Endothelial cell of umbilical vein (primary cell): Measurements from ENCODE around the gene ERCC2. TPM values are rescaled to one million over a fixed set of nuclear protein-coding genes. Genes with fewer than 3 reads are reported as not detected.
A peak's percentile ranks its signal among the peaks of the same experiment; 100 is the strongest.

Experiments used
- BruUV-seq: library from RNA; stranded (reverse); fragments of 400-500 nt; replicated peaks from 2 replicates; lab custom pipeline; 2021; lab: Mats Ljungman, UMichigan
- CTCF ChIA-PET: fragments of 300-600, 350-600 bp; sonication (Branson Sonifier 250); formaldehyde crosslinking; loops from one replicate; lab custom pipeline; 2021; ENCODE audit warnings: antibody characterized with exemption, inconsistent platforms; lab: Charles Lee
- POLR2A ChIA-PET: fragments of 300-600, 350-600 bp; sonication (Branson Sonifier 250); formaldehyde crosslinking; loops from one replicate; lab custom pipeline; 2021; ENCODE audit warnings: antibody characterized with exemption, inconsistent platforms; lab: Charles Lee
- DNase-seq: peaks from one replicate; pipeline ENCODE4 v3.0.0-alpha.2; 2011; ENCODE audit warnings: low read depth, low spot score
- FAIRE-seq: peaks from 2 replicates; lab custom pipeline; 2011; peaks lifted over from hg19 to GRCh38; lab: Jason Lieb, UNC
- H2AFZ ChIP-seq: 2 replicates; pipeline ENCODE4 v1.6.0; 2012; ENCODE audit warnings: low read depth, low read length, control low read depth, inconsistent platforms
- H3K27ac ChIP-seq: 2 replicates; pipeline ENCODE4 v1.5.1; 2011; ENCODE audit warnings: low read depth, mild to moderate bottlenecking, control low read depth, low read length, moderate library complexity; ENCODE audit not compliant: insufficient read depth
- H3K27me3 ChIP-seq, 2 experiments: 2 replicates each; pipeline versions ENCODE4 v1.6.0 to v1.6.1; 2011; ENCODE audit warnings: low read length in 2 of 2, mixed read lengths in 1 of 2; ENCODE audit not compliant: control insufficient read depth in 2 of 2, insufficient read depth in 2 of 2
- H3K36me3 ChIP-seq, 2 experiments: 2 replicates in 1 of 2; 3 replicates in 1 of 2; pipeline ENCODE4 v1.5.1; 2011; ENCODE audit warnings: low read length in 2 of 2, mild to moderate bottlenecking in 1 of 2, moderate library complexity in 1 of 2; ENCODE audit not compliant: control insufficient read depth in 2 of 2, insufficient read depth in 2 of 2; ENCODE audit errors: extremely low read depth in 1 of 2
- H3K4me1 ChIP-seq: 3 replicates; pipeline ENCODE4 v1.5.1; 2011; ENCODE audit warnings: mild to moderate bottlenecking, low read length; ENCODE audit not compliant: control insufficient read depth, insufficient read depth; ENCODE audit errors: extremely low read depth
- H3K4me2 ChIP-seq: 2 replicates; pipeline ENCODE4 v1.6.1; 2011; ENCODE audit warnings: low read length, control low read depth, mixed read lengths; ENCODE audit not compliant: insufficient read depth
- H3K4me3 ChIP-seq, 3 experiments: fragments of 200-600 bp in 1 of 3; sonication (generic), shearing (Covaris generic) in 1 of 3; replicated peaks in 1 of 3; 2 replicates each; pipeline ENCODE4 v1.5.1; 2011 to 2016; ENCODE audit warnings: control low read depth in 3 of 3, low read length in 3 of 3, mild to moderate bottlenecking in 2 of 3, inconsistent platforms in 1 of 3, low read depth in 1 of 3, moderate library complexity in 1 of 3; ENCODE audit not compliant: insufficient read depth in 1 of 3
- H3K79me2 ChIP-seq: 2 replicates; pipeline ENCODE4 v1.6.0; 2012; ENCODE audit warnings: low read length, inconsistent platforms; ENCODE audit not compliant: control insufficient read depth, insufficient read depth
- H3K9ac ChIP-seq: replicated peaks from 2 replicates; pipeline ENCODE3; 2011; ENCODE audit warnings: low read length, control low read depth; ENCODE audit not compliant: insufficient read depth; ENCODE audit errors: extremely low read depth
- H3K9me1 ChIP-seq: replicated peaks from 3 replicates; pipeline ENCODE4 v1.6.0; 2011; ENCODE audit warnings: mild to moderate bottlenecking, low read length; ENCODE audit not compliant: control insufficient read depth, insufficient read depth; ENCODE audit errors: extremely low read depth
- H3K9me3 ChIP-seq: replicated peaks from 2 replicates; pipeline ENCODE4 v1.5.1; 2012; ENCODE audit warnings: low read length, inconsistent platforms; ENCODE audit not compliant: control insufficient read depth, insufficient read depth
- H4K20me1 ChIP-seq: replicated peaks from 2 replicates; pipeline ENCODE3; 2011; ENCODE audit warnings: mild to moderate bottlenecking, low read length; ENCODE audit not compliant: control insufficient read depth, insufficient read depth; ENCODE audit errors: extremely low read depth
- CTCF ChIP-seq, 2 donors: IDR thresholded peaks; 1 replicate in 1 of 2; 2 replicates in 1 of 2; pipeline ENCODE4 v1.5.1; 2011; ENCODE audit warnings: low read length in 2 of 2, mild to moderate bottlenecking in 2 of 2, moderate library complexity in 2 of 2, control low read depth in 1 of 2, inconsistent platforms in 1 of 2, low read depth in 1 of 2; ENCODE audit not compliant: insufficient read depth in 1 of 2; ENCODE audit errors: extremely low read depth in 1 of 2
- EZH2 ChIP-seq: IDR thresholded peaks from 2 replicates; pipeline ENCODE4 v1.6.1; 2012; ENCODE audit warnings: borderline replicate concordance, low read depth, mild to moderate bottlenecking, moderate library complexity, low read length, inconsistent platforms; ENCODE audit not compliant: severe bottlenecking
- FOS ChIP-seq: IDR thresholded peaks from 2 replicates; pipeline ENCODE4 v1.6.1; 2011; ENCODE audit warnings: mild to moderate bottlenecking, low read length, moderate library complexity, borderline replicate concordance; ENCODE audit not compliant: insufficient read depth
- GATA2 ChIP-seq: IDR thresholded peaks from 2 replicates; pipeline ENCODE4 v1.7.0; 2011; ENCODE audit warnings: low read depth, mild to moderate bottlenecking, moderate library complexity, mixed read lengths, low read length; ENCODE audit not compliant: insufficient read length, insufficient read depth
- JUN ChIP-seq: IDR thresholded peaks from 2 replicates; pipeline ENCODE4 v1.6.1; 2011; ENCODE audit warnings: borderline replicate concordance, low read depth; ENCODE audit not compliant: insufficient read length, insufficient read depth
- MAX ChIP-seq: IDR thresholded peaks from 2 replicates; pipeline ENCODE4 v1.6.1; 2011; ENCODE audit not compliant: insufficient read depth, insufficient read length
- MYC ChIP-seq: IDR thresholded peaks from one replicate; pipeline ENCODE4 v1.6.1; 2011; ENCODE audit warnings: mild to moderate bottlenecking, low read depth, low read length
- POLR2A ChIP-seq: IDR thresholded peaks from 2 replicates; pipeline ENCODE4 v1.6.1; 2012; ENCODE audit warnings: low read depth, mild to moderate bottlenecking, control low read depth, low read length
- POLR2AphosphoS5 ChIP-seq: IDR thresholded peaks from 2 replicates; pipeline ENCODE4 v1.6.1; 2012; ENCODE audit warnings: low read depth, mild to moderate bottlenecking, control low read depth, low read length, moderate library complexity; ENCODE audit not compliant: insufficient read depth
- dilution Hi-C: fragments of 300-500 bp; cut with MboI; formaldehyde crosslinking; loops from one replicate; pipeline ENCODE4 v1.15.0; 2019; ENCODE audit warnings: low sequenced_read_pairs; ENCODE audit not compliant: extremely low pct_ligation_motif_present
- intact Hi-C: fragments of 100-400 bp; cut with micrococcal nuclease; formaldehyde crosslinking; loops from one replicate; pipeline ENCODE4 v1.10.0; 2022
- polyA plus RNA-seq, 4 experiments: library from polyadenylated mRNA; depleted of rRNA in 3 of 4; stranded (reverse) in 3 of 4; unstranded in 1 of 4; fragments of >200 nt; gene quantifications; 2 replicates each; pipeline versions ENCODE4 v1.2.1 to v1.2.3, GENCODE V29; 2011 to 2012; ENCODE audit warnings: missing spikeins in 1 of 4
- total RNA-seq: library from RNA; stranded (reverse); gene quantifications from 2 replicates; pipeline ENCODE4 v1.2.3, GENCODE V29; 2021

ERCC2 gene
- total and polyA plus RNA-seq, 2 donors (not counting 3 experiments of a cell fraction or from before 2014, with no cell fraction given) = 59.9 to 61.8 TPM

GRCh38 chr19:45407091-45407375 lies 36.7 kb upstream of the ERCC2 start:
- CTCF ChIA-PET = interaction anchor here (1.5 to 2.1 kb wide), 2 partner anchors 33 to 72 kb away, joined by 6 to 10 read pairs; no protein-coding TSS in a partner anchor
- BruUV-seq = no TSS peak

GRCh38 chr19:45406226-45407090 lies 36.1 kb upstream of the ERCC2 start, which contains the start of gene POLR1G:
POLR1G (plus strand) TSS chr19:45406644; CDS start chr19:45406697, 53 bp downstream.
- BruUV-seq = TSS peak; percentile 1
- Histone ChIP-seq H3K4me1 (peaks cover 27% of the 10 kb centered on the region), H3K27ac (peak within 1 kb of the TSS; percentile 88), H3K9ac (peak within 1 kb of the TSS; percentile 82), H4K20me1 (no peaks in the 10 kb centered on the region), H3K36me3 (no peaks in the 10 kb centered on the region), H3K9me1 (no peaks in the 10 kb centered on the region), H3K4me3 (peak within 1 kb of the TSS; percentile 63 to 83 (median 81)), H2AFZ (peak within 1 kb of the TSS; percentile 30), H3K4me2 (peak within 1 kb of the TSS; percentile 56), H3K27me3 (no peaks in the 10 kb centered on the region), H3K9me3 (no peaks in the 10 kb centered on the region), H3K79me2 (peaks cover 57% of the 10 kb centered on the region)
- dilution Hi-C loops = no loop called here
- DNase-seq (peak; percentile 93), FAIRE-seq (no peak)
- intact Hi-C loops = no loop called here
- ChIA-PET CTCF (interaction anchor here (1.0 to 2.1 kb wide), 6 partner anchors 22 to 78 kb away, joined by 3 to 19 read pairs (median 6); no protein-coding TSS in a partner anchor), POLR2A (interaction anchor here (1.0 kb wide), 1 partner anchor 63 kb away, joined by 3 read pairs; no protein-coding TSS in a partner anchor)
- TF ChIP-seq MAX (peak; percentile 93), POLR2A (peak; percentile 42), GATA2 (no peak), CTCF (IDR thresholded peaks at IDR 0.05; ENCODE audit: extremely low read depth in 1 of 2, insufficient read depth in 1 of 2, low read depth in 1 of 2, low read length in 2 of 2) (no peak), FOS (no peak), POLR2AphosphoS5 (peak; percentile 64), JUN (no peak), MYC (peak; percentile 95), EZH2 (no peak)

More at GRCh38 chr19:45407091-45407375, 36.7 kb upstream of the ERCC2 start:
- DNase-seq = no peak
- Histone ChIP-seq H3K9me3 (no peaks in the 10 kb centered on the region), H3K4me3 (peak overlapping the region; percentile 63 to 83 (median 81)), H2AFZ (no peak overlapping the region), H3K36me3 (no peaks in the 10 kb centered on the region), H4K20me1 (no peaks in the 10 kb centered on the region), H3K27ac (no peak overlapping the region), H3K27me3 (no peaks in the 10 kb centered on the region), H3K79me2 (peaks cover 51% of the 10 kb centered on the region), H3K9ac (peak overlapping the region; percentile 82), H3K9me1 (no peaks in the 10 kb centered on the region), H3K4me1 (peaks cover 25% of the 10 kb centered on the region), H3K4me2 (peak overlapping the region; percentile 56)
- POLR2A ChIA-PET = no interaction called here
- intact Hi-C loops = no loop called here
- TF ChIP-seq MYC (no peak), EZH2 (no peak), POLR2A (peak; percentile 34), GATA2 (no peak), JUN (no peak), POLR2AphosphoS5 (peak; percentile 28), FOS (peak; percentile 49)
- dilution Hi-C loops = no loop called here
- FAIRE-seq = peak; percentile 73
